ENCODE results near the gene CLDN16.

DNA sequence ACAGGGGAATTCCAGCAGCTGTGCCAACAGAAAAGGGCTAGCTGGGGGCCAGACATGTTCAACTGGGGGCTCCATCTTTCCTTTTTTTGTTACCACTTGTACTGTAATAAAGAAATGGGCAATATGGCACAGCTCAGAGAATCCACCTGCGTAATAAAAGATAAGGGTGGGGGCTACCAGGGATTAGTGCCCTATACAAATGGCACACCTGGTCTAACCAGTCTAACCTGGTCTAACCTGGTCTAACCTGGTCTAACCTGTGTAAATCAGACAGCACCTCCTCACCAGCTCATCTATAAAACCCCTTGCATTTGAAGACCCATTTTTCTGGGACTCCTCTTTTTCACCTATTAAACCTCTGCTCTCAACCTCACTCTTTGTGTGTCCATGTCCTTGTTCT is 26.2 kb upstream of the CLDN16 start:
- TF ChIP-seq, protein P1, sequence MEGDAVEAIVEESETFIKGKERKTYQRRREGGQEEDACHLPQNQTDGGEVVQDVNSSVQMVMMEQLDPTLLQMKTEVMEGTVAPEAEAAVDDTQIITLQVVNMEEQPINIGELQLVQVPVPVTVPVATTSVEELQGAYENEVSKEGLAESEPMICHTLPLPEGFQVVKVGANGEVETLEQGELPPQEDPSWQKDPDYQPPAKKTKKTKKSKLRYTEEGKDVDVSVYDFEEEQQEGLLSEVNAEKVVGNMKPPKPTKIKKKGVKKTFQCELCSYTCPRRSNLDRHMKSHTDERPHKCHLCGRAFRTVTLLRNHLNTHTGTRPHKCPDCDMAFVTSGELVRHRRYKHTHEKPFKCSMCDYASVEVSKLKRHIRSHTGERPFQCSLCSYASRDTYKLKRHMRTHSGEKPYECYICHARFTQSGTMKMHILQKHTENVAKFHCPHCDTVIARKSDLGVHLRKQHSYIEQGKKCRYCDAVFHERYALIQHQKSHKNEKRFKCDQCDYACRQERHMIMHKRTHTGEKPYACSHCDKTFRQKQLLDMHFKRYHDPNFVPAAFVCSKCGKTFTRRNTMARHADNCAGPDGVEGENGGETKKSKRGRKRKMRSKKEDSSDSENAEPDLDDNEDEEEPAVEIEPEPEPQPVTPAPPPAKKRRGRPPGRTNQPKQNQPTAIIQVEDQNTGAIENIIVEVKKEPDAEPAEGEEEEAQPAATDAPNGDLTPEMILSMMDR (IDR thresholded peaks at IDR 0.05; ENCODE audit: low read depth, low read length, poor library complexity, severe bottlenecking) = no peak
- no peak for TF ChIP-seq EZH2phosphoT487 (IDR thresholded peaks at IDR 0.05; ENCODE audit: borderline replicate concordance, low read length)
